Retinal pigment epithelial cell (primary cell): Measurements from ENCODE around the gene PPP1R14D.

Source experiments
- DNase-seq: peaks from one replicate; pipeline ENCODE4 v3.0.0-alpha.2; 2010; ENCODE audit warnings: low read depth
- H3K4me3 ChIP-seq: 2 replicates; pipeline ENCODE4 v1.5.1; 2011; ENCODE audit warnings: mild to moderate bottlenecking, low read length, control low read depth, moderate library complexity
- CTCF ChIP-seq: conservative IDR thresholded peaks from 2 replicates; pipeline ENCODE4 v1.5.1; 2011; ENCODE audit warnings: low read depth, low read length, control low read depth, inconsistent platforms

Gene PPP1R14D

GRCh38 chr15:40850576-40851112 is 22.1 kb upstream of the PPP1R14D start:
- H3K4me3 ChIP-seq = no peak overlapping the region
- DNase-seq = no peak
- no peak for TF ChIP-seq CTCF

- TF ChIP-seq CTCF = no peak
- no peak overlapping the region for H3K4me3 ChIP-seq
- no peak for DNase-seq
Measured at GRCh38 chr15:40847223-40847961, 18.9 kb upstream of the PPP1R14D start.

DNA sequence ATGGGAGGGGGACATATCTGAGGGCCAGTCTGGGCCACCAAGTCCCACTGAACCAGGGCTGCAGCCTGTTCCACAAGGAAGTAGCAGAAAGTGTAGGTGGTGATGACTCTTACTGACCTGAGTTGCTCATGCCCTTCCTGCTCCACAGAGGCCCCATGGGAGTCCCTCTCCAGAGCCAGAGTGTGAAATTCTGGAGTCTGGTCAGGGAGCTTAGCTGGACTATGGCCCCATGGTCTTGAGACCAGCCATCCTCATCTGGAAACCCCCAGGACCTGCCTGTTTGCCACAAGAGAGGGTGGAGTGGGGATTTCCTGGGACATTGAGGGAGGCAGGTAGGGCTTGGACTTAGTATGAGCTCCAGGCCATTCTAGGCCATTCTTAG is 18.3 kb upstream of the PPP1R14D start:
- no peak for TF ChIP-seq CTCF
- H3K4me3 ChIP-seq = no peak overlapping the region
- DNase-seq = no peak

DNA sequence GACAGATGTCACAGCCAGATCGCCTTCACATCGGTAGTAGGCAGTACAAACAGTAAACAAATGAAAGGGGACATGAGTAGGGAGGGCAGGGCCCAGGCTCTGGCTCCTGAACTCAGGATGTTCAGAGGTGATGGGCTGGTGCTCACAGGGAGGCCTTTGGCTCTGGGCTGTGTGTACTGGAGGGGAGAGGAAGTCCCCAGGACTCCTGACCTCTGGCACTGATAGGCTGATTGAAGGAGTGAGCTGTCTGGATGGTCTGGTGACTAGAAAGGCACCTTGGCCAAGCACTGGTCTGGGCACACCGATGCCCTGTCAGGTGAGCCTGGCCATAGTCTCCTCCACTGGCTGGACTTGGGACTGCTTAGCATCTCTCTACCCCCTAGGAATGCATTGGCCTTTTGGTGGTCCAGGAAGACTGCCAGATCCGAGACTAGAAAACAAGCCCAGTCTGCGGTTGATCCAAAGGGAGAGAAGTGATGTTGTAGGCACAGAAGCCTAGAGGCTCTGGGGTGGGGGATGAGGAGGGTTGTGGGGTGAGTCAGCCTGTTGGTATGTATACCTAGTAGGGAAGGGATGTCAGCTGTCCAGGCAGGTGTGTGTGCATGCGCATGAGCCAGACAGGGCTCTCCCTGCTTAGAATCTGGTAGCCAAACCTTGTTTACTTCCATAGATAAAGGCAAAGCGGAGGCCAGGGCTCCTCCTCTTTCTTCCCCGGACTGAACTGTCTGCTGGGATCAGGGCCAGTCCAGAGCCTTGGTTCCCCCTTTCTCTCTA is 17.2 kb upstream of the PPP1R14D start:
- DNase-seq = no peak
- no peak overlapping the region for H3K4me3 ChIP-seq
- TF ChIP-seq CTCF = no peak

DNA sequence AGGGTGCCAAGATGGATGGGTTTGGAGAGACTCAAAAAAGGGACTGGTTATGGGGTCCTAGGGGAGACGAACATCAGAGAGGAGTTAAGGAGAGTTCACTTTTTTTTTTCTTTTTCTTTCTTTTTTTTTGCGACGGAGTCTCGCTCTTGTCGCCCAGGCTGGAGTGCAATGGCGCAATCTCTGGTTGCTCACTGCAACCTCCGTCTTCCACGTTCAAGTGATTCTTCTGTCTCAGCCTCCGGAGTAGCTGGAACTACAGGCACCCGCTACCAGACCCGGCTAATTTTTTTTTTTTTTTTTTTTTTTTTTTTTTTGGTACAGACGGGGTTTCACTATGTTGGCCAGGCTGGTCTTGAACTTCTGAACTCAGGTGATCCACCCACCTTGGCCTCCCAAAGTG is 16.5 kb upstream of the PPP1R14D start:
- peak overlapping the region; percentile 54 for H3K4me3 ChIP-seq
- DNase-seq = no peak
- TF ChIP-seq CTCF = no peak

GRCh38 chr15:40844696-40845030 is 16.2 kb upstream of the PPP1R14D start:
- DNase-seq = no peak
- TF ChIP-seq CTCF = no peak
- H3K4me3 ChIP-seq = peak overlapping the region; percentile 54
